K562 (cell line): Measurements from ENCODE around the gene BIK.

Experiments used
- CTCF ChIP-seq, 3 experiments: IDR thresholded peaks in 2 of 3; conservative IDR thresholded peaks in 1 of 3; 2 replicates each; pipeline ENCODE4 v1.5.1; 2011 to 2012; ENCODE audit warnings: low read length in 3 of 3, mild to moderate bottlenecking in 3 of 3, control low read depth in 2 of 3, improper control_type of control experiment in 1 of 3, inconsistent platforms in 1 of 3, low read depth in 1 of 3, mixed read lengths in 1 of 3, moderate library complexity in 1 of 3; ENCODE audit not compliant: insufficient read depth in 2 of 3
- PATZ1 ChIP-seq: fragments of 250-450 bp; sonication (Bioruptor Pico); IDR thresholded peaks from 2 replicates; pipeline ENCODE4 v1.5.0; 2020; ENCODE audit warnings: mild to moderate bottlenecking, borderline replicate concordance
- ZNF146 ChIP-seq: IDR thresholded peaks from one replicate; pipeline ENCODE4 v1.6.1; 2018; ENCODE audit warnings: missing compliant biosample characterization; ENCODE audit not compliant: unreplicated experiment

GRCh38 chr22:43110444-43110926 is at the start of gene BIK:
- TF ChIP-seq ZNF146 (CRISPR knock-in tag) = no peak
- TF ChIP-seq CTCF (IDR thresholded peaks at IDR 0.05 in 2 of 3, conservative IDR thresholded peaks at IDR 0.05 in 1 of 3; ENCODE audit: insufficient read depth in 2 of 3, low read depth in 1 of 3, low read length in 3 of 3) = no peak
- no peak for TF ChIP-seq PATZ1 (CRISPR knock-in tag)
